PC-3 (cell line): ENCODE measurements around the gene TESK2. TPM values are rescaled to one million over a fixed set of nuclear protein-coding genes. Genes with fewer than 3 reads are reported as not detected.

Experiments used
- ATAC-seq: fragments of 200-7000 bp; cut with Tn5 transposase; 2 replicates; pipeline ENCODE4 v1.9.1; 2020; ENCODE audit warnings: mild to moderate bottlenecking, moderate library complexity
- BruUV-seq: library from RNA; stranded (reverse); fragments of 400-500 nt; replicated peaks from 2 replicates; lab custom pipeline; 2021; lab: Mats Ljungman, UMichigan
- CTCF ChIA-PET: fragments of 300-600 bp; sonication (Branson Sonifier 250); formaldehyde crosslinking; loops from one replicate; lab custom pipeline; 2022; ENCODE audit warnings: antibody characterized with exemption; lab: Charles Lee
- POLR2A ChIA-PET: fragments of 300-600 bp; sonication (Branson Sonifier 250); formaldehyde crosslinking; loops from one replicate; lab custom pipeline; 2022; ENCODE audit warnings: antibody characterized with exemption; ENCODE audit not compliant: unreplicated experiment; lab: Charles Lee
- DNase-seq: peaks from one replicate; pipeline ENCODE4 v3.0.0-alpha.2; 2015
- H2AFZ ChIP-seq: fragments of 300-600 bp; sonication (generic); 2 replicates; pipeline ENCODE4 v1.6.0; 2016; ENCODE audit warnings: antibody characterized with exemption, low read length
- H3F3A ChIP-seq: fragments of 300-600 bp; sonication (generic); one replicate; pipeline ENCODE4 v1.6.0; 2017; ENCODE audit warnings: antibody characterized with exemption, low read length, control low read depth, mild to moderate bottlenecking; ENCODE audit not compliant: unreplicated experiment
- H3K27ac ChIP-seq: fragments of 300-600 bp; sonication (generic); 2 replicates; pipeline ENCODE4 v1.5.1; 2016; ENCODE audit warnings: mild to moderate bottlenecking, low read length
- H3K27me3 ChIP-seq: fragments of 300-600 bp; sonication (generic); 2 replicates; pipeline ENCODE4 v1.6.1; 2016; ENCODE audit warnings: low read length, mixed read lengths
- H3K36me3 ChIP-seq: fragments of 300-600 bp; sonication (generic); 2 replicates; pipeline ENCODE4 v1.6.1; 2016; ENCODE audit warnings: low read depth, mixed run types, low read length, mixed read lengths
- H3K4me1 ChIP-seq: fragments of 300-600 bp; sonication (generic); 2 replicates; pipeline ENCODE4 v1.5.1; 2016; ENCODE audit warnings: low read length; ENCODE audit not compliant: insufficient read depth
- H3K4me2 ChIP-seq: fragments of 300-600 bp; sonication (generic); 2 replicates; pipeline ENCODE4 v1.6.0; 2016; ENCODE audit warnings: low read length
- H3K4me3 ChIP-seq: fragments of 300-600 bp; sonication (generic); 2 replicates; pipeline ENCODE4 v1.5.1; 2016; ENCODE audit warnings: mild to moderate bottlenecking, low read length, mixed read lengths
- H3K79me2 ChIP-seq: fragments of 300-600 bp; sonication (generic); 2 replicates; pipeline ENCODE4 v1.6.1; 2017; ENCODE audit warnings: low read length, mixed read lengths
- H3K9ac ChIP-seq: fragments of 300-600 bp; sonication (generic); 2 replicates; pipeline ENCODE4 v1.6.0; 2016; ENCODE audit warnings: mild to moderate bottlenecking, low read length
- H3K9me2 ChIP-seq: fragments of 300-600 bp; sonication (generic); replicated peaks from 2 replicates; pipeline ENCODE4 v1.6.1; 2016; ENCODE audit warnings: mixed run types, low read length, mixed read lengths
- H3K9me3 ChIP-seq: fragments of 300-600 bp; sonication (generic); 2 replicates; pipeline ENCODE4 v1.6.1; 2016; ENCODE audit warnings: low read length, mixed read lengths
- H4K20me1 ChIP-seq: fragments of 300-600 bp; sonication (generic); 2 replicates; pipeline ENCODE4 v1.6.1; 2016; ENCODE audit warnings: low read length, mixed read lengths
- CTCF ChIP-seq: fragments of 300-600 bp; sonication (generic); conservative IDR thresholded peaks from 2 replicates; pipeline ENCODE4 v1.5.1; 2017; ENCODE audit warnings: antibody characterized with exemption, low read depth, mild to moderate bottlenecking, low read length
- EZH2 ChIP-seq: fragments of 300-600 bp; sonication (generic); IDR thresholded peaks from one replicate; pipeline ENCODE4 v1.6.1; 2017; ENCODE audit warnings: antibody characterized with exemption, mild to moderate bottlenecking, low read length; ENCODE audit not compliant: unreplicated experiment
- EZH2phosphoT487 ChIP-seq: fragments of 300-600 bp; sonication (generic); IDR thresholded peaks from 2 replicates; pipeline ENCODE4 v1.6.1; 2018; ENCODE audit warnings: mild to moderate bottlenecking, antibody characterized with exemption, low read length, borderline replicate concordance
- intact Hi-C: fragments of 100-400 bp; cut with micrococcal nuclease; formaldehyde crosslinking; loops from 2 replicates; pipeline ENCODE4 v1.9.0; 2023
- total RNA-seq: library from RNA; depleted of rRNA; stranded (reverse); fragments of >200 nt; gene quantifications from 2 replicates; pipeline ENCODE4 v1.2.3, GENCODE V29; 2014

The TESK2 gene
- total RNA-seq, 1 experiment from 2014 or later, result 6.0 TPM

GRCh38 chr1:45508295-45509151, 17.6 kb upstream of the TESK2 start:
- Histone ChIP-seq H3K79me2 (no peaks in the 10 kb centered on the region), H3K9ac (no peak overlapping the region), H3K9me2 (no peaks in the 10 kb centered on the region), H3K27ac (no peak overlapping the region), H4K20me1 (peaks cover 3% of the 10 kb centered on the region; the same call in 1 of the 2 replicates), H3K4me3 (no peak overlapping the region), H3K9me3 (no peaks in the 10 kb centered on the region), H3F3A (peaks cover 11% of the 10 kb centered on the region), H2AFZ (no peak overlapping the region), H3K4me1 (no peaks in the 10 kb centered on the region), H3K4me2 (no peak overlapping the region), H3K36me3 (peaks cover 37% of the 10 kb centered on the region), H3K27me3 (no peaks in the 10 kb centered on the region)
- no TSS peak for BruUV-seq
- ChIA-PET POLR2A (interaction anchor here (0.6 kb wide), 1 partner anchor 170 kb away, joined by 6 read pairs; no protein-coding TSS in a partner anchor), CTCF (no interaction called here)
- DNase-seq (no peak), ATAC-seq (peak; percentile 57)
- intact Hi-C loops, result no loop called here
- TF ChIP-seq EZH2 (no peak), EZH2phosphoT487 (no peak), CTCF (peak; percentile 20; the same call in 1 of the 2 replicates)

- TF ChIP-seq CTCF, result no peak
- TF ChIP-seq EZH2, result no peak
- no peak for TF ChIP-seq EZH2phosphoT487
- peaks cover 32% of the 10 kb centered on the region for H3K36me3 ChIP-seq
- H3K4me1 ChIP-seq, result no peaks in the 10 kb centered on the region
- ChIA-PET POLR2A (interaction anchor here (0.6 kb wide), 1 partner anchor 170 kb away, joined by 6 read pairs; no protein-coding TSS in a partner anchor), CTCF (no interaction called here)
- H3K79me2 ChIP-seq, result no peaks in the 10 kb centered on the region
- DNase-seq (no peak), ATAC-seq (no peak; the same call in 1 of the 2 replicates)
- H2AFZ ChIP-seq, result no peak overlapping the region
- no peak overlapping the region for H3K4me3 ChIP-seq
- no peak overlapping the region for H3K9ac ChIP-seq
- H3K9me3 ChIP-seq, result no peaks in the 10 kb centered on the region
- H3F3A ChIP-seq, result peaks cover 11% of the 10 kb centered on the region
- intact Hi-C loops, result no loop called here
- H4K20me1 ChIP-seq, result peaks cover 3% of the 10 kb centered on the region; the same call in 1 of the 2 replicates
- no peaks in the 10 kb centered on the region for H3K9me2 ChIP-seq
- H3K27ac ChIP-seq, result no peak overlapping the region
- no TSS peak for BruUV-seq
- no peaks in the 10 kb centered on the region for H3K27me3 ChIP-seq
- H3K4me2 ChIP-seq, result no peak overlapping the region
Observed at GRCh38 chr1:45507893-45508292, 16.9 kb upstream of the TESK2 start.

- Histone ChIP-seq H3F3A (peaks cover 11% of the 10 kb centered on the region), H4K20me1 (peaks cover 3% of the 10 kb centered on the region; the same call in 1 of the 2 replicates), H3K36me3 (peaks cover 27% of the 10 kb centered on the region), H3K4me3 (no peak overlapping the region), H3K27me3 (no peaks in the 10 kb centered on the region), H3K9me2 (no peaks in the 10 kb centered on the region), H3K9ac (no peak overlapping the region), H2AFZ (no peak overlapping the region), H3K4me1 (no peaks in the 10 kb centered on the region), H3K27ac (no peak overlapping the region), H3K9me3 (no peaks in the 10 kb centered on the region), H3K79me2 (no peaks in the 10 kb centered on the region), H3K4me2 (no peak overlapping the region)
- intact Hi-C loops, result no loop called here
- no peak for DNase-seq
- BruUV-seq, result no TSS peak
- ChIA-PET CTCF (no interaction called here), POLR2A (no interaction called here)
- no peak for ATAC-seq
- TF ChIP-seq EZH2phosphoT487, result no peak
- TF ChIP-seq EZH2, result no peak
- no peak for TF ChIP-seq CTCF
Observed at GRCh38 chr1:45507195-45507594, 16.2 kb upstream of the TESK2 start.
